ENCODE data around the gene TMF1.

TMF1 gene, protein sequence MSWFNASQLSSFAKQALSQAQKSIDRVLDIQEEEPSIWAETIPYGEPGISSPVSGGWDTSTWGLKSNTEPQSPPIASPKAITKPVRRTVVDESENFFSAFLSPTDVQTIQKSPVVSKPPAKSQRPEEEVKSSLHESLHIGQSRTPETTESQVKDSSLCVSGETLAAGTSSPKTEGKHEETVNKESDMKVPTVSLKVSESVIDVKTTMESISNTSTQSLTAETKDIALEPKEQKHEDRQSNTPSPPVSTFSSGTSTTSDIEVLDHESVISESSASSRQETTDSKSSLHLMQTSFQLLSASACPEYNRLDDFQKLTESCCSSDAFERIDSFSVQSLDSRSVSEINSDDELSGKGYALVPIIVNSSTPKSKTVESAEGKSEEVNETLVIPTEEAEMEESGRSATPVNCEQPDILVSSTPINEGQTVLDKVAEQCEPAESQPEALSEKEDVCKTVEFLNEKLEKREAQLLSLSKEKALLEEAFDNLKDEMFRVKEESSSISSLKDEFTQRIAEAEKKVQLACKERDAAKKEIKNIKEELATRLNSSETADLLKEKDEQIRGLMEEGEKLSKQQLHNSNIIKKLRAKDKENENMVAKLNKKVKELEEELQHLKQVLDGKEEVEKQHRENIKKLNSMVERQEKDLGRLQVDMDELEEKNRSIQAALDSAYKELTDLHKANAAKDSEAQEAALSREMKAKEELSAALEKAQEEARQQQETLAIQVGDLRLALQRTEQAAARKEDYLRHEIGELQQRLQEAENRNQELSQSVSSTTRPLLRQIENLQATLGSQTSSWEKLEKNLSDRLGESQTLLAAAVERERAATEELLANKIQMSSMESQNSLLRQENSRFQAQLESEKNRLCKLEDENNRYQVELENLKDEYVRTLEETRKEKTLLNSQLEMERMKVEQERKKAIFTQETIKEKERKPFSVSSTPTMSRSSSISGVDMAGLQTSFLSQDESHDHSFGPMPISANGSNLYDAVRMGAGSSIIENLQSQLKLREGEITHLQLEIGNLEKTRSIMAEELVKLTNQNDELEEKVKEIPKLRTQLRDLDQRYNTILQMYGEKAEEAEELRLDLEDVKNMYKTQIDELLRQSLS
- total RNA-seq = 62.6 to 126 (median 90.2) reads per million in 17 experiments

DNA sequence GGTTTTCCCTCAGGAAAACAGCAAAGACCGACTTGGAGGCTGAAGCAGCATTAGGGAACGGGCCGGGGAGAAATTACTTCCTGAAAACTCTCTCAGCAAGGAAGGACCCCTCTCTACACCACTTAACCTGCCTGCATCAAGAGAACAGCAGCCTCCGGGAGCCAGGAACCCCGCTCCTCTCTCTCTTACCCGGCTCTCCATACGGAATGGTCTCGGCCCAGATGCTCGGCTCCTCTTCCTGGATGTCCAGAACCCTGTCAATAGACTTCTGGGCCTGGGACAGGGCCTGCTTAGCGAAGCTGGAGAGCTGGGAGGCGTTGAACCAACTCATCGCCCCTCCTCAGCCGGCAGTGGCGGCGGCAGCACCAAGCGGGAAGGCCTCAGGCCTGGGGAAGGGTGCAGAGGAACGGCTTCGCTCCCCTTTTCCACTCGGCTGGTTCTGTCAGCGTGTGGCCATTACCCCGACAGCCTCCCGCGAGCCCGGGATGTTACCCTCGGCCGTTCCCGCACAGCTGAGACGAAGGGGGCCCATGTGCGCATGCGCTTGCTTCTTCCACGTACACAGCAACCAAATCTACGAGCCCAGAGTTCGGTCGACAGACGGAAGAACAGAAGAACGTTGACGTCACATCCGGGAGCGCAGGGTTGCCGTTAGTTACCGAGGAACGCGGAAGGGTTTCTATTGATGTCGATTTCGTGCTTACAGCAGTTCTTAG lies at the start of gene TMF1:
Gene TMF1 (minus strand): TSS at position 578 of the 716 bp plus-strand sequence. CDS start 247 bp downstream, at position 331.
- peak; percentile 99 to 100 (median 99) for DNase-seq

GRCh38 chr3:69099576-69099975 lies 47.4 kb upstream of the TMF1 start:
- no peak for DNase-seq

- no peak for DNase-seq
These were observed 45.4 kb upstream of the TMF1 start for GRCh38 chr3:69097407-69098086.

DNA sequence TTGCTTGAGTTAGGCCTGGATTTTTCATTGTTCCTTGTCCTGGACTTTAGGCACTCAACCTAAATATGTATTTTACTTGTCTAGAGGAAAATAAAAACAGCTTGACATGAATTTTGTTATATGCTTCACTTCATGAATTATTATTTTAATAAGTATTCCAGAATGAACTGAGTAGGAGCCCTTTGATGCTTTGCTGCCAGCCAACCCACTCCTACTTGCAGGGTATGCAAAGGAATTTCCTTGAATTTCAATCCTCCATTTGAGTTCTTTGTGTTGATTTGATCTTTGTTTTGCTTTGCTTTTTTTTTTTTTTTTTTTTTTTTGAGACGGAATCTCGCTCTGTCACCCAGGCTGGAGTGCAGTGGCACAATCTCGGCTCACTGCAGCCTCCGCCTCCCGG lies 44.2 kb upstream of the TMF1 start:
- DNase-seq = no peak

DNA sequence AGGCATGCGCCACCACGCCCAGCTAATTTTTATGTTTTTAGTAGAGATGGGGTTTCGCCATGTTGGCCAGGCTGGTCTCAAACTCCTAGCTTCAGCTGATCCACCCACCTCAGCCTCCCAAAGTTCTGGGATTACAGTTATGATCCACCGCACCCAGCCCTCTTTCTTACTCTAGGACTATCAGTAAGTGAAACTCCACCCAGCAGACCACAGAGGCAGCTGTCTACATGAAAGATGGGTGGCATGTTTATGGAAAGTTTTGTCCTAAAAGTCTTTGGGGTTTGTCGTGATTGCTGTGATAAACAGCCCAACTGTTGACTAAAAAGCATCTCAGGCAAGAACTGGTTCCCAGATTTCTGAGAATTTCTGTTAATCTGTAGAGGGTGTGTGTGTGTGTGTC lies 43.5 kb upstream of the TMF1 start:
- DNase-seq = no peak

GRCh38 chr3:69094467-69095205 lies 42.5 kb upstream of the TMF1 start:
- DNase-seq = peak; percentile 55 to 81 (median 70)

DNA sequence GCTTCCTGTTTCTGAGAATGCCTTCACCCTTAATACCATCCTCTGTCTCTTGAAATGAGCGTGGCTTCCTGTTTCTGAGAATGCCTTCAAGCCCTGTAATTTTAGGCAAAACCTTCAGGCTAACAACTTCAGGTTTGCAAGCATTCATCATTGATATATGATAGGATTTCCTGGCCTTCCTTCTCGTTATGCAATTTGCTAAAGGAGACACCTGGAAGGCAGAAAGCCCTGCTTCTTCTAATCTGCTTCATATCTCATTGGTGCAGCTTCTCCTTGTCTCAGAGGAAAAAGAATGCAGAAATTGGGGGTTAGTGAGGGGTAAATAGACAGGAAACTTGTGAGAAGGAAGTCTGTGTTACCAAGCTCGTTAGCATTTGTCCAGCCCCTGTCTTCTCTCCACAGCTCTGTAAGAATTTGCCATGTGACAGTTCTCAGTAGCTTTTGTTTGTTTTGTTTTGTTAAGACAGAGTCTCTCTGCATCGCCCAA lies 39.9 kb upstream of the TMF1 start:
- peak; percentile 37 to 64 (median 56) for DNase-seq

DNA sequence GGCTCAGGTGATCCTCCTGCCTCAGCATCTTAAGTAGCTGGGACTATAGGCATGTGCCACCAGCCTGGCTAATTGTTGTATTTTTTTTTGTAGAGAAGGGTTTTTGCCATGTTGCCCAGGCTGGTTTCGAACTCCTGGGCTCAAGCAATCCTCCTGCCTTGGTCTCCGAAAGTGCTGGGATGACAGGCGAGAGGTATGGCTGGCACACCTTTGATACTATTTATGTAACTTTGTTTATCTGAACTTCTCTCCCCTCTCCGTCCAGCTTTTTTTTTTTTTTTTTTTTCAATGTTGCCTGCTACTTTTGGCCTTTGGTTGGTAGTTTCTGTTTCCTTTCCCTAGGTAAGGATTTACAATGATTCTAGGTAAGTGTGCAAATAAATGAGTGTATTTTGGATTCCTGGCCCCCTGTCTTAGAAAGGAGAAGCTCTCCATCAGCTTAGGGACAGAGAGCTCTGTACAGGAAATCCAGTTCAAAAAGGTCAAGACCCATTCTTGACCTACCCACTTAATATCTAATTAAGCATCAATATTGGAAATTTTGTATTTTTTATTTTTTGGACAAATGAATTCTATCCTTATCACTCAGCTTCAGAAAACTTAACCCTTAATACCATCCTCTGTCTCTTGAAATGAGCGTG lies 39.4 kb upstream of the TMF1 start:
- DNase-seq = no peak

- DNase-seq = no peak
These were observed 37.9 kb upstream of the TMF1 start for GRCh38 chr3:69090021-69090420.

DNA sequence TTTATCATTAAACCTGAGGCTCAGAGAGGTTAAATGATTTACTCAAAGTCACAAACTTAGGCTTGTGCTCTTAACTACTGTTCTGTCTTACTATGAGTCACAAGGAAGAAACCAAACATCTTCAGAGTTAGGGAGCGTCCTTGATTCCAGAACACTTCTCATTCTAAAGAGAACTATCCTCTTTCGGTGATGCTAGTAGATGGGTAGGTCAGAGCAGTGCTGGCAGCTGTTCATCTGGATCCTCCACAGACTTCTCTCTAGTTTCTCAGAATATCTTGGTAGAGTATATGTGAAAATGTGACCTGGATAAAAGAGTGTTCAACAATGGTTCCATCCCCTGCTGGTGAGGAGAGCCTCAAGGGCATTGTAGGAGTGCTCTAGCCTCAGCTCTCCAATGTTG lies 35.9 kb upstream of the TMF1 start:
- DNase-seq = peak; percentile 26 to 52 (median 40)

GRCh38 chr3:69087030-69087791 lies 35.1 kb upstream of the TMF1 start:
- DNase-seq = no peak

- DNase-seq = peak; percentile 69 to 84 (median 82)
These were observed 33.9 kb upstream of the TMF1 start for GRCh38 chr3:69085833-69086722.

GRCh38 chr3:69085168-69085832 lies 33.2 kb upstream of the TMF1 start:
- peak; percentile 16 to 47 (median 38) for DNase-seq

- peak; percentile 94 to 98 (median 98) for DNase-seq
These were observed 32.4 kb upstream of the TMF1 start, which contains the start of gene ARL6IP5 for GRCh38 chr3:69084326-69085167. ARL6IP5 (plus strand) TSS chr3:69084937; CDS start chr3:69085048, 111 bp downstream.

DNA sequence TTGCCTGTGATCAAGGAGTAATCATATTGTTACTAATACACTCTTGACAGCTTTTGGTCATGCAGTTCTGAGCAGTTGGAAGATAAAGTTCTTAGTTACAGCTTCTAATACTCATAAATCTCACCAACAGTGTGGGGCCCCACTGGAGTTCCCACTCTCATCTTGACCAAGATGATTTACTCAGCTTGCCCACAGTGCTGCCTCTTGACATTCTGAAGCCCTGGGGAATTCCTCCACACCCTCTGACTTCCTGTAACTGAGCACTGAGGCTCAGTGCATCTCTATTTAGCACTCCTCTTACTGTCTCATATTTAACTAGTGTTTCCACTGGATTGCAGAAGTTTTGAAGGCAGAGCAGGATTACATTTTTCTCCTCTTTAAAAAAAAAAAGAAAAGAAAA lies 30.7 kb upstream of the TMF1 start:
- peak; percentile 74 to 91 (median 88) for DNase-seq

DNA sequence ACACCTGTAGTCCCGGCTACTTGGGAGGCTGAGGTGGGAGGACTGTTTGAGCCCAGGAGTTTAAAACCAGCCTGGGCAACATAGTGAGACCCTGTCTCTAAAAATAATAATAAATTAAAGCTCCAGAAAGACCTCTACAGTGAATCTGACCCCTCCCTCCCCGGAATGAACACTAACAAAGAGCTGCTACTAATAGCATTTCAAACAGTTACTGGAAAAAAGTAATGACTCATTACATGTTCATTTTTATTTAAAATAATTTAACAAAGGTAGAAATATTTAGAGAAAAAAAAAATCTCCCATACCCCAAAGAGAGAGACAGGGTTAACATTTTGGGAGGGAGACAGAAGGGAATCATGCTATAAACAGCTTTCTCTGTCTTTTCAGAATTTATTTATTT lies 30.2 kb upstream of the TMF1 start:
- no peak for DNase-seq

Data from suppressor macrophage (primary cell).